Lung (tissue), 12 donors: ENCODE data around the gene XCL2. TPM values are rescaled to one million over a fixed set of nuclear protein-coding genes. Genes with fewer than 3 reads are reported as not detected.

Experiments used
- ATAC-seq: fragments of 200-7000 bp; cut with Tn5 transposase; one replicate; pipeline ENCODE4 v1.9.1; 2020; ENCODE audit warnings: moderate number of reproducible peaks; ENCODE audit not compliant: insufficient read depth, low FRiP score
- DNase-seq, 3 donors: peaks; one replicate each; pipeline ENCODE4 v3.0.0-alpha.2; 2013 to 2017
- H3K27ac ChIP-seq, 2 donors: one replicate each; pipeline ENCODE4 v1.5.1; 2013; ENCODE audit warnings: mild to moderate bottlenecking in 2 of 2, moderate library complexity in 2 of 2, control low read depth in 1 of 2, inconsistent platforms in 1 of 2, low read depth in 1 of 2, low read length in 1 of 2
- H3K27me3 ChIP-seq, 3 donors: one replicate each; pipeline ENCODE4 v1.5.1; 2013; ENCODE audit warnings: low read length in 2 of 3; ENCODE audit not compliant: control insufficient read depth in 3 of 3, insufficient read depth in 3 of 3
- H3K36me3 ChIP-seq, 4 donors: one replicate each; pipeline ENCODE4 v1.5.1; 2013; ENCODE audit warnings: low read length in 4 of 4, mild to moderate bottlenecking in 1 of 4, moderate library complexity in 1 of 4; ENCODE audit not compliant: control insufficient read depth in 4 of 4, insufficient read depth in 4 of 4
- H3K4me1 ChIP-seq, 5 donors: one replicate each; pipeline ENCODE4 v1.5.1; 2013; ENCODE audit warnings: low read length in 5 of 5, mild to moderate bottlenecking in 2 of 5, moderate library complexity in 1 of 5; ENCODE audit not compliant: control insufficient read depth in 5 of 5, insufficient read depth in 5 of 5
- H3K4me3 ChIP-seq: one replicate; pipeline ENCODE4 v1.5.1; 2013; ENCODE audit warnings: mild to moderate bottlenecking, control low read depth, moderate library complexity
- H3K9ac ChIP-seq, 2 donors: one replicate each; pipeline ENCODE4 v1.5.1; 2013; ENCODE audit warnings: low read length in 2 of 2, control low read depth in 1 of 2; ENCODE audit not compliant: insufficient read depth in 1 of 2
- H3K9me3 ChIP-seq, 4 donors: one replicate each; pipeline ENCODE4 v1.5.1; 2013; ENCODE audit warnings: low read length in 3 of 4, mild to moderate bottlenecking in 1 of 4, moderate library complexity in 1 of 4; ENCODE audit not compliant: control insufficient read depth in 4 of 4, insufficient read depth in 3 of 4
- CTCF ChIP-seq: IDR thresholded peaks from 2 replicates; pipeline ENCODE4 v1.5.1; 2012; ENCODE audit warnings: mild to moderate bottlenecking; ENCODE audit errors: control extremely low read depth, extremely low read depth
- WGBS, 2 donors: extraction: QIAGEN DNeasy Blood & Tissue Kit; methylation state at CpG; one replicate each; pipeline ENCODE4 v1.1.7; 2013; 5-methylcytosine and 5-hydroxymethylcytosine counted together
- polyA plus RNA-seq, 2 donors: library from polyadenylated mRNA; stranded (reverse); fragments of 200-250 nt; gene quantifications; one replicate each; pipeline ENCODE4 v1.2.1, GENCODE V29; 2013
- total RNA-seq, 2 donors: library from RNA; depleted of rRNA in 1 of 2; stranded (reverse); fragments of >200 nt in 1 of 2; gene quantifications; one replicate each; pipeline ENCODE4 v1.2.1, GENCODE V29; 2014 to 2021
- donor health status: control.
- donor health status: control.
- donor health status: Bipolar disorder and iron deficiency.
- donor health status: healthy.
- donor health status: DM: yes; HTN: yes; CAD: no.

The XCL2 gene
- total and polyA plus RNA-seq, 4 donors = 0.41 to 4.6 (median 0.92) TPM

- 62 to 82% methylated on average over 1 of the region's 1 CpG for WGBS, 2 donors
- Histone ChIP-seq H3K4me3 (no peak overlapping the region), H3K36me3 (no peaks in the 10 kb centered on the region), H3K4me1 (no peaks in the 10 kb centered on the region), H3K9me3 (no peaks in the 10 kb centered on the region), H3K27ac (no peak overlapping the region), H3K27me3 (no peaks in the 10 kb centered on the region), H3K9ac (no peak overlapping the region)
- ATAC-seq (no peak), DNase-seq (no peak)
- TF ChIP-seq CTCF = no peak
Measured at GRCh38 chr1:168521401-168522000, 22.3 kb downstream of the XCL2 start.

- ATAC-seq (no peak), DNase-seq (no peak)
- H3K27me3 ChIP-seq = no peaks in the 10 kb centered on the region
- H3K4me3 ChIP-seq = no peak overlapping the region
- H3K4me1 ChIP-seq = no peaks in the 10 kb centered on the region
- H3K9ac ChIP-seq = no peak overlapping the region
- TF ChIP-seq CTCF = no peak
- no peaks in the 10 kb centered on the region for H3K9me3 ChIP-seq
- WGBS, 2 donors = 33 to 54% methylated on average over 4 of the region's 4 CpGs
- no peaks in the 10 kb centered on the region for H3K36me3 ChIP-seq
- H3K27ac ChIP-seq = no peak overlapping the region
Measured at GRCh38 chr1:168520832-168521231, 23.0 kb downstream of the XCL2 start.

- no peaks in the 10 kb centered on the region for H3K36me3 ChIP-seq
- H3K9me3 ChIP-seq = no peaks in the 10 kb centered on the region
- H3K4me3 ChIP-seq = no peak overlapping the region
- no peaks in the 10 kb centered on the region for H3K4me1 ChIP-seq
- 46 to 61% methylated on average over 6 of the region's 6 CpGs for WGBS, 2 donors
- DNase-seq (no peak), ATAC-seq (no peak)
- H3K9ac ChIP-seq = no peak overlapping the region
- no peak overlapping the region for H3K27ac ChIP-seq
- TF ChIP-seq CTCF = no peak
- no peaks in the 10 kb centered on the region for H3K27me3 ChIP-seq
Measured at GRCh38 chr1:168520052-168520751, 23.6 kb downstream of the XCL2 start.
